Testis (tissue), 2 donors: ENCODE measurements around the gene KIF26B.

Experiments
- CTCF ChIP-seq, 3 experiments: fragments of 450-650 bp in 2 of 3; fragments of 200-600 bp in 1 of 3; sonication (generic) in 1 of 3; IDR thresholded peaks; one replicate each; pipeline ENCODE4 v1.5.1; 2016 to 2019; ENCODE audit warnings: antibody characterized with exemption in 3 of 3, mild to moderate bottlenecking in 2 of 3, moderate library complexity in 1 of 3
- POLR2A ChIP-seq: fragments of 450-650 bp; IDR thresholded peaks from one replicate; pipeline ENCODE4 v1.6.1; 2017; ENCODE audit warnings: antibody characterized with exemption, mild to moderate bottlenecking, moderate library complexity

- TF ChIP-seq CTCF (IDR thresholded peaks at IDR 0.05) = no peak
- TF ChIP-seq POLR2A = no peak
Measured at GRCh38 chr1:245216366-245217115, 61.8 kb downstream of the KIF26B start.
